HFFc6 (cell line): ENCODE measurements around the gene STEAP4. TPM values are rescaled to one million over a fixed set of nuclear protein-coding genes. Genes with fewer than 3 reads are reported as not detected.

Experiments used
- DNase-seq: peaks from one replicate; pipeline ENCODE4 v3.0.0-alpha.2; 2018
- H3K27ac Mint-ChIP-seq: 2 replicates; pipeline ENCODE4 v1.8.0; 2020; ENCODE audit warnings: mild to moderate bottlenecking, mixed read lengths
- H3K27me3 Mint-ChIP-seq: 2 replicates; pipeline ENCODE4 v1.8.0; 2021; ENCODE audit warnings: mild to moderate bottlenecking, moderate library complexity, mixed read lengths; ENCODE audit not compliant: insufficient read depth
- H3K36me3 Mint-ChIP-seq: 2 replicates; pipeline ENCODE4 v1.8.0; 2021; ENCODE audit warnings: low read depth, mixed read lengths
- H3K4me1 Mint-ChIP-seq: 2 replicates; pipeline ENCODE4 v1.8.0; 2020; ENCODE audit warnings: low read depth, mixed read lengths
- H3K4me3 Mint-ChIP-seq: 2 replicates; pipeline ENCODE4 v1.8.0; 2020; ENCODE audit warnings: mild to moderate bottlenecking, moderate library complexity, mixed read lengths
- H3K9me3 Mint-ChIP-seq: 2 replicates; pipeline ENCODE4 v1.8.0; 2020; ENCODE audit warnings: mild to moderate bottlenecking, mixed read lengths
- total RNA-seq, 6 experiments: library from RNA; stranded (reverse); fragmentation: NEBNext Ultra II Directional; extraction: Animal tissue kit (Norgen Biotek cat#: 25700); gene quantifications; 2 replicates in 1 of 6; 3 replicates in 5 of 6; pipeline ENCODE4 v1.2.3, GENCODE V29; 2021
- TF ChIP-seq, protein P1 (sequence below): fragments of 200-600 bp; sonication (generic); IDR thresholded peaks from 2 replicates; pipeline ENCODE4 v1.5.0; 2021; ENCODE audit warnings: antibody characterized with exemption, mild to moderate bottlenecking

Gene STEAP4
- total RNA-seq, 6 experiments from 2014 or later = not detected

DNA sequence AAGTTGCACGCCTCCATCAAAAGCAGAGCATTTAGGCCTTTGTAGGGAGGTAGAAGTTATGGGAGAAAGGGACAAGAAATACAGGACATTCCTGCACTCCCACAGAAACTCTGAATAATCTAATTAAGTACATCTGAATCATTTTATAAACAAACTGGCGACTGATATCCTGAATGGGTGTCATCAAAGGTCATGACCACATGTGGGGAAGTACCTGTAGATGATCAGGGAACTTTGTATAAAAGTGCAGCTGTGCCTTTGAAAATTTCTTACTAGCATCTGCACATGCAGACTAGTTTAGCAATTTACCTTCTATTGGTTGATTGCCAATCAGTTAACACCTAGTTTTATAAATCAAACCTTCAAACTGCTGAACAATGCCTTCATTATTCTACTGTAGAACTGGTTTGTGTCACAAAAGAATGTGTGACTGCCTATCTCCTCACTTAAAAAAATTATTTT lies 17.1 kb downstream of the STEAP4 start:
- peaks cover 13% of the 10 kb centered on the region for H3K9me3 Mint-ChIP-seq
- no peaks in the 10 kb centered on the region for H3K36me3 Mint-ChIP-seq
- H3K4me1 Mint-ChIP-seq = no peaks in the 10 kb centered on the region
- no peak overlapping the region for H3K27ac Mint-ChIP-seq
- no peak for DNase-seq
- no peaks in the 10 kb centered on the region; the same call in 1 of the 2 replicates for H3K27me3 Mint-ChIP-seq
- no peak overlapping the region for H3K4me3 Mint-ChIP-seq
- TF ChIP-seq, protein P1, sequence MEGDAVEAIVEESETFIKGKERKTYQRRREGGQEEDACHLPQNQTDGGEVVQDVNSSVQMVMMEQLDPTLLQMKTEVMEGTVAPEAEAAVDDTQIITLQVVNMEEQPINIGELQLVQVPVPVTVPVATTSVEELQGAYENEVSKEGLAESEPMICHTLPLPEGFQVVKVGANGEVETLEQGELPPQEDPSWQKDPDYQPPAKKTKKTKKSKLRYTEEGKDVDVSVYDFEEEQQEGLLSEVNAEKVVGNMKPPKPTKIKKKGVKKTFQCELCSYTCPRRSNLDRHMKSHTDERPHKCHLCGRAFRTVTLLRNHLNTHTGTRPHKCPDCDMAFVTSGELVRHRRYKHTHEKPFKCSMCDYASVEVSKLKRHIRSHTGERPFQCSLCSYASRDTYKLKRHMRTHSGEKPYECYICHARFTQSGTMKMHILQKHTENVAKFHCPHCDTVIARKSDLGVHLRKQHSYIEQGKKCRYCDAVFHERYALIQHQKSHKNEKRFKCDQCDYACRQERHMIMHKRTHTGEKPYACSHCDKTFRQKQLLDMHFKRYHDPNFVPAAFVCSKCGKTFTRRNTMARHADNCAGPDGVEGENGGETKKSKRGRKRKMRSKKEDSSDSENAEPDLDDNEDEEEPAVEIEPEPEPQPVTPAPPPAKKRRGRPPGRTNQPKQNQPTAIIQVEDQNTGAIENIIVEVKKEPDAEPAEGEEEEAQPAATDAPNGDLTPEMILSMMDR = no peak

DNA sequence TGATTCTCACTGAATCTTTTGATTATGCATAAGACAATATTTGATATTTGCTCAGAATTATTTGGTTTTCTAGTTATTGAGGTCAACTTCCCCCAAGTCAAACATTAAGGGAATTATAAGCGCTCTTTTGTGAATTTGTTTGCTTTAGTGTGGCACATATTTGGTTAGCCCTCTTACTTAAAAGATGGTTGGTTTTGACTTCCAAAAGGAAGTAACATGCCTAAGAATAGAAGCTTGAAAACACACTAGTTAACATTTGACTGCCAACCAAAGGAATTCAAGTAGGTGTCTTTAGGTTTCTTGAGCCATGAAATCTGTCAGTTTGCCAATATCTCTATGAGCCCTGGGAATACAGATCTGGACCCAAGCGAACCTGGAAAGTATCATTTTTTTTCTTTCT lies 24.9 kb downstream of the STEAP4 start:
- TF ChIP-seq, protein P1 = no peak
- Mint-ChIP-seq H3K27ac (no peak overlapping the region), H3K4me1 (no peaks in the 10 kb centered on the region), H3K27me3 (no peaks in the 10 kb centered on the region; the same call in 1 of the 2 replicates), H3K36me3 (no peaks in the 10 kb centered on the region), H3K4me3 (no peak overlapping the region), H3K9me3 (peaks cover 12% of the 10 kb centered on the region)
- DNase-seq = no peak

DNA sequence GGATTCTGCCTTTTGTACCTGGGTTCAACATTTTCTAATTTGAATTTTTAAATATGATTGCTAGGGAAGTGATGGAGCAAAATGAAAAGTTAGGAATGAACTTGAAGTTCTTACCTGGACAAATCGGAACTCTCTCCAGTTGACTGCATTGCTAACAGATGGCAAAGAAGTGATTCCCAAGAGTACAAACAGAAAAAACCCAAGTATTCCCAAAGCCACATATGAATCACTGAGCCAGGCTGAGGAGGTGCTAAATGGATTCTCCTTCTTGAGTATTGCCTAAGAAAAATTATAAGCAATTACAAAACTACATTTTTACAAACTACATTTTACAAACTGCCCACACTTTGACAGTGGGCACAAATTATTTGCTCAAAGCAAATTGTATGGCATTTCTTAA lies 25.9 kb downstream of the STEAP4 start:
- no peak for DNase-seq
- TF ChIP-seq, protein P1 = no peak
- Mint-ChIP-seq H3K27ac (no peak overlapping the region), H3K27me3 (no peaks in the 10 kb centered on the region; the same call in 1 of the 2 replicates), H3K36me3 (no peaks in the 10 kb centered on the region), H3K4me3 (no peak overlapping the region), H3K9me3 (peaks cover 9% of the 10 kb centered on the region; the same call in 1 of the 2 replicates), H3K4me1 (no peaks in the 10 kb centered on the region)

DNA sequence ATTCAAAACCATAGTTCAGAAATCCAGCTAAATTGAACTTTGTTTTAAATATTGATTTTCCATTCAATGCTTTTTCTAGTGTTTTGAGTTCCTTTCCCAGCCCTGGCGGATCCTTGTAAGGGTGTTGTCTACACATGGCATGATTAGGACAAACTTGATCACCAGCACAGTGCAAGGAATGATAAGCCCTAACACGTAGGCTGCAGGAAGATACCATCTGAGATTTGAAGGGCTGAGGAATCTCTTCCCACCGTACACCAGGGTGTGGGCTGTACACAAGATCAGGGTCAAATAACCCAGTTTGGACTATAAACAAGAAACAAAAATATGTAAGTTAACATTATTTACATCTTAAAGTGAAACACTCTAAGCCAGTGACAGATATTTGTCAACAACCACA lies 27.4 kb downstream of the STEAP4 start:
- peaks cover 9% of the 10 kb centered on the region; the same call in 1 of the 2 replicates for H3K9me3 Mint-ChIP-seq
- H3K36me3 Mint-ChIP-seq = no peaks in the 10 kb centered on the region
- no peaks in the 10 kb centered on the region for H3K4me1 Mint-ChIP-seq
- DNase-seq = no peak
- no peak overlapping the region for H3K4me3 Mint-ChIP-seq
- no peaks in the 10 kb centered on the region; the same call in 1 of the 2 replicates for H3K27me3 Mint-ChIP-seq
- TF ChIP-seq, protein P1 = no peak
- H3K27ac Mint-ChIP-seq = no peak overlapping the region

DNA sequence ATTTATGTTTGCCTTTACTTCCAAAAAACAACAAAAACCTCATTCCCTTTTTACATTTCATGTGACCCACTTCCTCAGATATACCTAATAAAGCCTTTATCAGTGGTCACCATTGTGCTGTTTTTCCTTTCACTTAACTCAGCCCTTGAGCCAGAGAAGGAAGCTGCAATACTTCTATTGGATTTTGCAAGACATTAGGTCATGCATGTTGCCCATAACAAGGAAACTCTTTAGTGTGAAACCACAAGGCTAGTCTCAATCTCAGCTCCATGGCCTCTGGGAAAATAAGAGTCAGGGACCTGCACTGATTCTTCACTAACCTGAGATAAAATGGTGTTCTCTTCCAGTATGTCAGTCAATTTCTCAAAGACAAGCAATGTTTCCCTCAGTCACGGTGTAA lies 27.8 kb downstream of the STEAP4 start:
- Mint-ChIP-seq H3K27ac (no peak overlapping the region), H3K27me3 (no peaks in the 10 kb centered on the region; the same call in 1 of the 2 replicates), H3K4me1 (no peaks in the 10 kb centered on the region), H3K36me3 (no peaks in the 10 kb centered on the region), H3K4me3 (no peak overlapping the region), H3K9me3 (peaks cover 6% of the 10 kb centered on the region; the same call in 1 of the 2 replicates)
- no peak for DNase-seq
- TF ChIP-seq, protein P1 = no peak
